TTC549 (cell line): Measurements from ENCODE around the gene IL12A.
A peak's percentile ranks its signal among the peaks of the same experiment; 100 is the strongest.

Source experiments
- FAIRE-seq: peaks from 2 replicates; lab custom pipeline; 2012; peaks lifted over from hg19 to GRCh38; lab: Jason Lieb, UNC

IL12A gene

DNA sequence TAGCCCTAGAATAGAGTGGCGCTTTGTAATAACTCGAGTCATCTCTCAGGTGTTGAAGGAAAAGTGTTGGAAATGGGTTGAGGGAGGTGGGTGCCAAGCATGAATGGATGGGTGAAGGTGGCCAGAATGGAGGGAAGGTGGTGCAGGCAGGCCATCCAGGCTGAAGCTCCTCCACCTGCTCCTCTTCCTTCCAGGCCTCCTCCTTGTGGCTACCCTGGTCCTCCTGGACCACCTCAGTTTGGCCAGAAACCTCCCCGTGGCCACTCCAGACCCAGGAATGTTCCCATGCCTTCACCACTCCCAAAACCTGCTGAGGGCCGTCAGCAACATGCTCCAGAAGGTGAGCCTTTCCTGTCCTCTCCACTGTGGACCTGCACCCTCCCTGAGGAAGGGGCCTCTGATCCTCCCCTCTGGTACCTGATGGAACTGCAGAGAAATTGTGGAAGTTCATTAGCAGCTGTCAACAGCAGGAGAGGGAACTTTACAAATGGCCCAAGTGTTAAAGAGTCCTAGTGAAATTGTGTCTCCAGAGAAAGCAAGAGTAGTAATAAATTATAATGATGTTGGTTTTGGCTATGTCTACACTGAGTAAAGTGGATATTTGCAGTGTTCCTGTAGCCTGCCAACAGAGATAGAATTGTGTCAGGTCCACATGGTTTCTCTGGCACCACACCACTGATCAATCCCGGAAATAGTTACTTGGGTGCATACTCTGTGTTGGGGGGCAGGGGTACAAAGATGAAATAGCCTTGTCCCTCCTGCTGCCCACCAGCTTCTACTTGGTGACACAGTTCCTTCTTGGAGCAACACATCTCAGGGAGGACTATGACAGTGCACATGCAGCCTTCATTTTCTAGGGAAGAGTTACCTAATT is 1.6 kb downstream of the IL12A start:
- no peak for FAIRE-seq

DNA sequence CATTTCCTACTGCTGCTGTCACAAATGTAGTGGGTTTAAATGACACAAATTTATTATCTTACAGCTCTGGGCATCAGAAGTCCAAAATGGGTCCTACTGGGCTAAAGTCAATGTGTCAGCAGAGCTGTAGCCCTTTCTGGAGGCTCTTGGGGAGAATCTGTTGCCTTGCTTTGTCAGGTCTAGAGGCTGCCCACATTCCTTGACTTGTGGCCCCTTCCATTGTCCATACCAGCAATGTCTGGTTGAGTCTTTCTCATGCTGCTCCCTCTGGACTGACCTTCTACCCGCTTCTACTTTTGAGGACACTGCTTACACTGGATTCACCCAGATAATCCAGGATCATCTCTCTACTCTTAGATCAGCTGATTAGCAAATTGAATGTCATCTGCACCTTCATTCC is 3.0 kb downstream of the IL12A start:
- FAIRE-seq, result no peak

DNA sequence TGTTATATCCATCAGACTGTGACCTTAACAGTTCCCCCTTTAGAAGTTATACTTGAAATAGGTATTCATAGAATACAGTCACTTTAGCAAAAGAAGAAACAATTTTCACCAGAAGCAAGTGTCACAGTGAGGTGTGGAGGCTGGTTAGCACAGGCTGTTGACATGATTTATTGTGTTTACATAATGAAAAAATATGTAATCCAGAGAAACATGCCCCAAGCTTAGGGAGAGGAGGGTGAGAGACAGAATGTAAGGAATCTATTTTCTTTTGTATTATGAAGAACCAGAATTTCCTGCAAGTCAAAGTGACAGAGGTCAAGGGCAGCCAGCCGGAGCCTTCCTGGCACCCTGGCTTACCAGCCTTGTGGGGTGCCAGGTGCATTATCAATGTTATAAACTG is 4.0 kb downstream of the IL12A start:
- no peak for FAIRE-seq

DNA sequence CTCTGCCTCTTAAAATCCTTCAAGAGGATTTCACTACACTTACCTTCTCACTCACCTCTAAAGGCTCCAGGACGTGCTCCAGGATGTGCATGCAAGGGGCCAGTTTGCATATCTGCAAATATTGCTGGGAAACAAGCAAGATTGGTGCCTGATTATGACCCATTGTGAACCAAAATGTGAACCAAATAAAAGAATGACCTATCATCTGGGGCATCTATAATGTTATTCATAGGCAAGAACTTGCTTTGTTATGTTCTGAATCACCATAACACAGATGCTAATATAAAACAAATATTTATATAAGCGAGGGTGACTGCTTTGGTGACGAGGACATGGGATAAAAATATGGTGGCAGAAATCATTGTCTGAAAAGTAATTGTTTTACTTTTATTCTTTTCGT is 5.5 kb downstream of the IL12A start:
- FAIRE-seq, result no peak

DNA sequence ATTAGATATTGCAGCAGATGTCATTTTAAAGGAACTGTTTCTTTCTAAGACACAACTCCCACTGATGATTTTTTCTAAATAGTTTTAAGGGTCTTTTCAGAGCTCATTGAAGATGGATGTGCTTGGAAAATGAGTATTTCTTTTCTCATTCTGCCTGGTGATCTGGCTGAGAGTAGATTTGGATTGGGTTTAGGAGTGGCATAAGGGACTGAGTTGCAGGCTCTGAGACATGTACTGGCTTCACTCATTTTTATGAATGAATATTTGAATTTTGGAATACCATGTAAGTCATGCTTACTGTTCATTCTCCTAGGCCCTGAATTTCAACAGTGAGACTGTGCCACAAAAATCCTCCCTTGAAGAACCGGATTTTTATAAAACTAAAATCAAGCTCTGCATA is 6.5 kb downstream of the IL12A start:
- no peak for FAIRE-seq

DNA sequence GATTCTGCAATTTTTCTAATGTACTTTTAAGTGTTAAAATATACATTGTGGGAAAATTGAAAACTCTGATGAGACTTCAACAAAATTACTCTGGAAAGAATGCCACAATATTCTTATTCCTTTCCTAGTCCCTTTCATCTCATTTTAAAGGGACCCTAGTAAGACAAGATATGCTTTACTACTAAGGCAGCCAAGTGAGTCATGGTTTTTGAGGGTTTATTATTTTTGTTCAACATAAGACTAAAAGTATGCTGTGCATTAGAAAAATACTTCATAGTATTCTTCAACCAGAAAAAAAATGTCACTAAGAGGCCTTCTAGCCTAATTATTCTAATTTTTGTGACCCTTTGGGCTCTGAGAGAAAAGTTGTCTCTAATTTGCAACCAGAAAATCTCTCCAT is 7.4 kb downstream of the IL12A start:
- no peak for FAIRE-seq

DNA sequence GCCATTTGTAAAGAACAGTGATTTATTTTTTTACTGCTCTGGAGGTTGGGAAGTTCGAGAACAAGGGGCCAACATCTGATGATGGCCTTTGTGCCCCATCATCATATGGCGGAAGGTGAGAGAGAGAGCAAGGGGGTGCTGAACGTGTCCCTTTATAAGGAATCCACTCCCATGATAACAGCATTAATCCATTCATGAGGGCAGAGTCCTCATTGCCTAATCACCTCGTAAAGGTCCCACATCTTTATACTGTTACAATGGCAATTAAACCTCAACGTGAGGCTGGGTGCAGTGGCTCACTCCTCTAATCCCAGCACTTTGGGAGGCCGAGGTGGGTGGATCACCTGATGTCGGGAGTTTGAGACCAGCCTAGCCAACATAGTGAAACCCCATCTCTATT is 8.3 kb downstream of the IL12A start:
- no peak for FAIRE-seq

DNA sequence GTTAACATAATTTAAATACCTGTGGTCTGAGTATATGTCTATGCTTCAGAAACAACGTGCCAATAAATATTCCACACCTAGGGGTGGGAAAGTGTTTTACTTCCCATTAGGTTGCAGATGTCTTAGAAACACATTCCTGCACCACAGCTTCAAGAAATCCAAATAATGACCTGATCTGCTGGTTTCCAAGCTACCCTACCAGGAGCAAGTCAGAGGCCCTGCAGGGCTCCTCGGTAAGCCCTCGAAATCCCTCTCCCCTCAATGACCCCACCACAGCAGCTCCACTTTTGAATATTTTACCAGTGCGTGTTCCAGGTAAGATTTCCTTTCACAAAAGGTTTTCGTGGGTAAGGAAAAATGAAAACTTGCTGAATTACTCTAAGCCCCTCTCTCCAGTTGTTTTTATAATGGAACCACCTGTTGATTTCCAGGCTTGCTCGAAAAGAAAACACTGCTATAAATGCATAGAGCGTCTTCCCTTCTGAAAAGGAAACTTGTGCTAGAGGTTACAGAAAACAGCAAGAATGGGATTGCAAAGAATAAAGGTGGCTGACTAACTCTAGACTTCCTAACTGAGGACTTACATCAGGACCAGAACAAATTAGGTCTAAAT is 12.6 kb downstream of the IL12A start:
- FAIRE-seq, result no peak

DNA sequence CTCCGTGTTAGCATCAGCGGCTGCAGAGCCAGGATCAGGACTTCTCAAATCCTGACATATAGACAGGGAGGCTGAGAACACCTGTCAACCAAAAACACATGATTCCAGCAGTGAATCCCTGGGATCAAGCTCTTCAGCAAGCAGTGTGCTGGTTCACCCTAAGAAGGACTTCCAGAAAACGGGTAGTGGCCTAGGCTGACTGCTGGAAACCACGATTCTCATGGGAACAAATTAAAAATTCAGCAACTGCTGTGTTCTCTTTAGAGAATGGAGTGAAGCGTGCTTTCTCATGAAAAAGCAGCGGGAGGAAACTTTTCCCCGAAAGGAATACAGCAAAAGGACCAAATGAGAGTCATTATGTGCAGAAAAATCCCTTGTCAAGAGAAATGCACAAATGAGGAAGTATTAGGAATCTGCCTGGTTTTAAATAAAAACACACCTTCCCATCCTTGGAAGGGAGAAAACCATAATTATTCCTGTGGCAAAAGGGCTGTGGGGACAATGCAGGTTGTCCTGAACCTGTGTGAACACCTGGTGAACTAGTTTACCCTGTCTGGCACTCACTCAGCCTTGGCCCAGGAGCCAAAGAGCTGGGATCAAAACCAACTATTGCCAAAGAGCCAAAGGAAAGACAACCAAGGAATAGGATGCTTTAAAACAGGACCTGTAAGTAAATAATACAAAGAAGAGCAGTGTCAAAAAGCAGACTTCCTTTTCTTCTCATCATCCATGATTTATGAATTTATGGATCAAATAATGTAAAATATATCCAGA is 13.4 kb downstream of the IL12A start:
- FAIRE-seq, result no peak

DNA sequence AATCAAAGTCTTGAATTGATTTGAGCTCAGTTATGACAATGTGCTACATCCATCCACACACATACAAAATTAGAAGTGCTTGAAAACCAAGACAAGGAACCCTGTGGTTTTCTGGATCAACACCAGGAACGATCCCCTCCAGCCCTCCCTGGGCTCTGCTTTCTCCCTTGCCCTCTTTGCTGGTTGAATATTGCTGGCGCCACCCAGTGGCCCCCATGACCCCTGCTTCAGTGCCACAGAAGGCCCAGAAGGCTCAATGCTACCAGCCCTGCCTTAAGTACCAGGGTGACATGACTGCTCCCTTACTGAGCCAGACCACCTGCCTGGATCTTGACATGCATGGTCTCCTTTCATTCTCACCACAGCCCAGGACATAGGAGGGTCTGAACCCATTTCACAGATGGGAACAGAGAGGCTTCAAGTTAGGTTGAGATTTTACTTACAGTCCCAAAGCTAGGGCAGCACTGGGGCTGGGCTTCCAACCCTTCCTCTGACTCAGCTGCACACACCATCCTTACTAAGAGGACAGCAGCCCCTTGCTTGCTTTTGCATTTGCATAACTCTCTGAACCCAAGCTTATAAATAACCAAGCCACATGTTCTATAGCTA is 15.0 kb downstream of the IL12A start:
- FAIRE-seq, result no peak

DNA sequence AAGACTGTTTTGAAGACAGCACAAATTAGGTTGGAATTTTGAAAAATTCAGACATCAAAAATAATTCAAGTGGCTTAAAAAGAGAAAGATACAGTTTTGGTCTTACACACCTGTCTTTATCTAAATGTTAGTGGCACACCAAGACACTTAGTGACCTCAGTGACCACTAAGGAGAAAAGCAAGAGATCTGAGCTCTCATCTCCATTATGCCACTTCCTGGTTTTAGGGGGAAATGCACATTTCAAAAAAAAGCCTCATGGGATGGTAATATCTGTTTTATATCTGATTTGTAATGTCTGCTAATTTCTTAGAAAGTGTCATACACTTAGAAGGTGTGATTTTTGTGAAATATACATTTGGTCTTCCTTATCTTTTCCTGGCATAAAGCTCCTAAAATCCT is 16.4 kb downstream of the IL12A start:
- no peak for FAIRE-seq

DNA sequence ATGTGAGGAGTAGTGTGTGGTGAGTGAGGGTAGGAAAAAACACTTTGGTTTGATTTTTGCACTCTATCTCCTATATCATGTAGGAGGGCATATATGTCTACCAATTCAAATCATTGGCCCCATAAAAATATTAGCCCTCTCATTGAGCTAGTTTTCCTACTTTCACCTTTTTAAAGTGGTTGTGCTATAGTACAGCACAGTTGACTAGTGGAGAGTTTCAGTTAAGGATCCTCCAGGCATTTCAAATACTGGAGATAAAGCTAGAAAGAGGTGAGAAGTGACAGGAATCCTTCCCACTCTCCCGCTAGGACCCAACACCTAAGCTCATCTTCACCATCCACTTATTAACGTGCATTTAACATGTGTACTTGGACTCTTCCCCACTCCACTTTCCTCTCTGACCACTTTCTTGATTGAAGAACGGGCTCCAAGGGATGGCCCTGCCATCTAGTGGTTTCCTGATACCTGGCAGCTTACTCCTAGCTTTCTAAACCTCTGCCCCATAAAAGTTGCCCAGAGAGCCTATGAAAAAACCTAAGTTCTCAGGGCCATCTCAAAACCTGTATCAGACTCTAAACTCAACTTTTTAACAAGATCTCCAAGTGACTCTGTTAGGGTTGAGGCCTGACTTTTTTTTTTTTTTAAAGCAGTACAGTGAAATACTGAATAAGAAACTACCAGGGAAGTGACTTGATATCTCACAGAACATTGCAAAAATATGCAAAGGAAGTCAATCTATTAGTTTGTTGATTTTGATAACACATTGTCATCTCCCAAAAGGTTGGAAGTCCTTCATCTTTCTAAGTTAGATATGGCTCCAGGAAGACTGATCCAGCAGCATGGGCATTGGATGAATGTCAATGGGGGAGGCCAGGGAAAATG is 17.9 kb downstream of the IL12A start:
- peak; percentile 11 for FAIRE-seq

DNA sequence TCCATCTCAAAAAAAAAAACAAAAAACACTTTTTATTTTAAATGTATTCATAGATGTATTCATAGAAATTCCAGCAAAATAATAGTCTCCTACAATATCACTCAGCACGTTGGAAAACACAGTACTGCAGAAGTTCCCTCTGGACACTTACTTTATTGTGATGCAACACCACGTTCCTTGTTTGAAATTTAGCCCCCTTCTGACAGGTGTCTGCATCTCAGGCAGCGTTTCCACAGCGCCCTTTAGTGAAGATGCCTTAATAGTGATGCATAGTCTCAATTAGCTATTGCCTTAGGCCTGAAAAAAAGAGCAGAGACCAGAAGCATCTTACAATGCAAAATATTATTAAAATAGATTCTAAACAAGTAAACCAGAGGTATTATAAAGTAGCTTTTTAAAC is 20.3 kb downstream of the IL12A start:
- no peak for FAIRE-seq

DNA sequence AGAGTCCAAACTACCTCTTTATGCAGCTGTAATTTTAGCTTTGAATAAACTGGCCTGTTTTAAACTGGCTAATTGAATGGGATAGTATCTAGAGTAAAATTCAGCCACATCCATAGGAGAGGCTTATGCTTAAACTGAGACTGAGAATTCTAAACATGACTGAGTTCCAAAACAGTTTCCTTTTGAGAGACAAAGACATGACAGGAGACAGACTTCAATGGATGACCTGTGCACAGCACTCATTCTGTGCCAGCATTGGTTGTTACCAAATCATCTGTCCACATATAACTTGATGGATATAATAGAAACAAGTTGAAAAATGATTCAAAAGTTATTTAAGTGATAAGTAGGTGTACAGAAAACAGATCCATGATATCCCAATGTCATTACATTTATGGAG is 20.9 kb downstream of the IL12A start:
- no peak for FAIRE-seq

DNA sequence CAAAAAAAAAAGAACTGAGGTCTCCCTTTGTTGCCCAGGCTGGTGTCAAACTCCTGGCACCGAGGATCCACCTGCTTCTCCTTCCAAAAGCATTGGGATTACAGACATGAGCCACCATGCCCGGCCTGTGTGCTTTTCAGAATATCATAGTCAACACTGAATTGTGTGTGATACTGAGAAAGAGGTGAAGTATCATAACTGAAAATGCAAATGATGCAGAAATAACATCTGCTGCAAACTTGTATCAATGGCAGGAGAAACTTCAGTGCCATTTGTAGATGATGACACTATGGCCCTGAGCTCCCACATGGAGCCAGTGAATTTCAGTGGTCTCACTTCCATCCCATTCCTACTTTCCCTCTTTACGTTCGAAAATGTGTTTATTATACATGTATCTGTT is 21.9 kb downstream of the IL12A start:
- FAIRE-seq, result no peak

DNA sequence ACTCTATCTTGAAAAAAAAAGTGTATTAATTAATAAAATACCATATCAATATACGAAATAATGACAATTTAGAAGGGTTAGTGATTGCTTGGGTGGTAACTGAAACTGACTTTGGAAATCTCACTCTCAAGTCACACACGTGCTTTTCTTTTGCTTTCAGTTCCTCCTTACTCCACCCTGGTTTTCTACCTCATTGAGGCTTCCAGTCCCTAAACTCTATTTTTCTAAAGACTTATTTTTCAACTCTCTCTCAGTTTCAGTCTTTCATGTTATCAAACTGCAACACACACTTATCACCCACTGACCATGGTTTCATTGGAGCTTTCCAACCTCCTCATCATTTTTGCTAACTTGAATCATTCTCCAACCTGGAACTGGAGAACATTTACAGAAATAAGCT is 23.5 kb downstream of the IL12A start:
- no peak for FAIRE-seq

DNA sequence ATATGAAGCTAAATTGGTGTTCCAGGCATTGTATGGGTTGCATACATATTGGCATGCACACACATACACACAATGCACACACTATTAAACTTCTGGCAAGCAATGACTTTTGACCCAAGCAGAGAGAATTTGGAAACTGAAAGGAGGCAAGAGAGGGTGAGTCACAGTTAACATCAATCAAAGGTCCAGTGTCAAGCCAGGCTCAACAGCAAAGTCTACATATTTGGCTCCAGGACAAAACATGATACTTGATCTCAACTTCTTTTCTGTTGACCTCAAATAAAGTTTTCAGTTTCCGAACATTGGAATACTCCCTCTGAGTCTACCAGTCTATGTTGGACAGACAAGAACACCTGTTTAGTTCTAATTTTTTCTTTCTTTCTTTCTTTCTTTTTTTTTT is 28.3 kb downstream of the IL12A start:
- FAIRE-seq, result no peak

DNA sequence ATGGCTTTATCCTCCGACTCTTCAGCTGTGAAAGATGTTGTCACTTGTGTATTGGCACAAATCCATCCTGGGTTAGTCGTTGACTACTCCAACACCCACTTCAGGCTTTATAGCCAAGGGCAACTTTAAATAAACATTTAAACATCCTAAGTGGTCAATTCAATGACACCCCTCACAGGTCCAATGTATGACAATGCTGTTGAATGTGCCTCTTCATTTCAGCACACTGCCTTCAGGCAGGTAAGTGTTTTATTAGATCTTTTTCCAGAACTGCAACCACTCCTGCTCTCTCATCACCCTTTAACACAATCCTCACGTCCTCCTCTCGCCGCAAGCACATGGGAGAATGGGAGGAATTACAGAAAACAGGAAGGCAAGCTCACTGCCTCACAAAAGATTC is 30.3 kb downstream of the IL12A start:
- FAIRE-seq, result no peak

DNA sequence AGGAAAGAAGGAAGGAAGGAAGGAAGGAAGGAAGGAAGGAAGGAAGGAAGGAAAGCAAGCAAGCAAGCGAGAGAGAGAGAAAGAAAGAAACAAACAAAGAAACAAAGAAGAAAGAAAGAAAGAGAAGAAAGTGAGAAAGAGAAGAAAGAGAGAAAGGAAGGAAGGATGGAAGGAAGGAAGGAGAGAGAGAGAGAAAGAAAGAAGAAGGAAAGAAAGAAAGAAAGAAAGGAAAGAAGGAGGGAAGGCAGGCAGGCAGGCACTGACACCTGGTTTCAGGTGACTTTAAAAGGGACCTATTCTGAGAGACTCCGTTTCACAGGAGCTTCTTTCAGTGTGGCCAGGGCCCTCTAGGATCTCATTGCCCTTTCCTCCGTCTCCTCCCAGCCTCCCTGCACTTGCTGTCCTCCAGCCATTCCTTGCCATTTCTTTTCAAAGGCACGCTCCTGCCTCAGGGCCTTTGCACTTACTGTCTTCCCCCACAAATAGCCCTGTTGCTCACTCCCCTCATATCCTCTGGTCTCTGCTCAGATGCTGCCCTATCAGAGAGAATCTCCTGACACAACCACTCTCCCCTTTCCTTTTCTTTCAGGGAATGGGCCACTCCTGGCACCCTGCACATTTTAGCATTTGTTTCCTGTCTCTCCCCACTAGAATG is 31.5 kb downstream of the IL12A start:
- FAIRE-seq, result no peak

DNA sequence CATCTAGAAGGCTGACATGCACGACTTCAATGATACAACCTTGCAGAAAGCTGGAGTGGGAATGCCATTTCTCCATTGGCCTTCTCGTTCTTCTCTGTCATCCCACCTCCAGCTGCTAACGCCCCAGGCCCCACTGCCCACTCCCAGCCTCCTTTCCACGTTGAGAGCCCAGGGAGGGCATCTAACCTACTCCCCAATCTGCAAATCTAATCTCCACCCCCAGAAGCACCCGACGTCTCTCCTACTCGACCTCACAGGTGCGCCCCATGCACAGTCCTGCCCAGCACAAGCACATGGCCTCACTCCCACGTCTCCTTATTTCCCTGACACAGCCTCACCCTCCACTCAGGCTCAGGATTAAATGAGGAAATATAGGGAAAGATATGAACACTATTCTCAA is 33.4 kb downstream of the IL12A start:
- no peak for FAIRE-seq

DNA sequence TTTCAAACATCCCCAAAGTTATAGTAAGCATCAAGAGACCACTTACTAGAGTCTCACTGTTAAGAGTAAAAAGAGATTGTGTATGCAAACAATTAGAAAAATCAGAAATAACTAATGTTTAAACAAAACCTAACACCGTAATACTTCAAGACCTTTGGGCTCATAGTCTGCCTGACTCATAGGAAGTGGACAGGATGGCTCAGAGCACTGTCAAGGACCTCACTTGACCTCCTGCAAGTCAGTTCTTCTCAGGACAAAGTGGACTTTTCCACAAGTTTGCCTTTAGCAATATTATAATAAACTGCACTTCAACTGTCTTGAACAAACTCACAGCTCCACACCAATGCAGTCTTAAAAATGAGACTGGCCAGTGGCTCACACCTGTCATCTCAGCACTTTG is 34.8 kb downstream of the IL12A start:
- FAIRE-seq, result no peak
